ENCODE measurements around the gene HCRT. TPM values are rescaled to one million over a fixed set of nuclear protein-coding genes. Genes with fewer than 3 reads are reported as not detected.
"Not testable (repeated sequence)": the region's sequence is repeated elsewhere in the genome, so short reads cannot be mapped to it uniquely, and the experiment has no call there.

HCRT gene
- total and polyA plus RNA-seq, 9 donors, result not detected

DNA sequence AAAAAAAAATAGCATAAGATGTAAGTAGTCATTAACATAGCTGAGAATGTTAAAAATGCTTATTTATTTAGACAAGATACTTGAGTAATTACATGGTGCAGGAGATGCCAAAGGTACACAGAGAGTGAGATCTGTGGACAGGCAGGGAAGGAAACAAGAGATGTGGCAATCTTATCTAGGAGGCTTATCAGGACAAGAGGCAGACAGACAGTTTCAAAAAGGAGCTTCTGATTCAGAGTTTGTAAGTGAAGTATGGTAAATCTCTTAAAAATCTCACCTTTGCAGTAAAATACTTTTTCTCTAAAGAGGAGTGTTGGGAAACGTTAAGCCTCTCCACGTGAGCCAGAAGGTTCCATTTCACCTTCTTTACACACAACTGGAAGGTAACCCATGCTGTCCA, 28.9 kb upstream of the HCRT start:
- no peaks in the 10 kb centered on the region for H3K36me3 ChIP-seq
- peak overlapping the region in 1 of 2 donors; percentile 2 for H3K27ac ChIP-seq
- no peak overlapping the region for H3K4me3 ChIP-seq
- 68 to 77% (median 71%) methylated on average over 2 of the region's 2 CpGs for WGBS, 3 donors
- H3K9me3 ChIP-seq, result no peaks in the 10 kb centered on the region
- H3K4me1 ChIP-seq (ENCODE audit: insufficient read depth), result peaks cover 4% of the 10 kb centered on the region
- H3K27me3 ChIP-seq, result no peaks in the 10 kb centered on the region
- TF ChIP-seq EP300 (IDR thresholded peaks at IDR 0.05) (no peak), POLR2A (IDR thresholded peaks at IDR 0.05) (no peak)
- DNase-seq, result no peak
- intact Hi-C loops (cut with DNase I), result no loop called here

DNA sequence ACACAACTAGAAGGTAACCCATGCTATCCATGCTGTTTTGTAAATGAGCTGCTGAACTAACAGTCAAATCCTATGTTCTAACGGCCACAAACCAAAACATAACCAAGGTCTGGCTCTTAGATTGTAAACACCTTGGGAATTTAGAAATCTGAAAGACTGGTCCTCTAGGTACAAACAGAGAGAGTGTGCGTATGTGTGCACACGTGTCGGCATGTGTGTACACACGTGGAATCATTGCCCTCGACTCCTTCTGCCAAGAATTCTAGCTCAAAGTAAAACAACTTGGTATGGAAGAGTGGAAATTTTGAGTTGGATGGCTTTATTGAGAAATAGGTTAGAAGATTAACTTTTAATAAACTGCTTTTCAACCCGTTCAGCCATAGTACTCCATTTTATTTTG, 27.1 kb upstream of the HCRT start:
- intact Hi-C loops (cut with DNase I), result no loop called here
- Histone ChIP-seq H3K36me3 (no peaks in the 10 kb centered on the region), H3K27me3 (no peaks in the 10 kb centered on the region), H3K4me1 (ENCODE audit: insufficient read depth) (peaks cover 4% of the 10 kb centered on the region), H3K27ac (peak overlapping the region; percentile 31 to 78), H3K4me3 (no peak overlapping the region), H3K9me3 (no peaks in the 10 kb centered on the region)
- 9 to 30% (median 9%) methylated on average over 7 of the region's 7 CpGs for whole genome bisulfite sequencing, 3 donors
- peak in 3 of 5 donors; percentile 53 to 63 (median 60) for DNase-seq
- TF ChIP-seq EP300 (IDR thresholded peaks at IDR 0.05) (no peak), POLR2A (IDR thresholded peaks at IDR 0.05) (no peak)
- TF ChIP-seq, protein P1, sequence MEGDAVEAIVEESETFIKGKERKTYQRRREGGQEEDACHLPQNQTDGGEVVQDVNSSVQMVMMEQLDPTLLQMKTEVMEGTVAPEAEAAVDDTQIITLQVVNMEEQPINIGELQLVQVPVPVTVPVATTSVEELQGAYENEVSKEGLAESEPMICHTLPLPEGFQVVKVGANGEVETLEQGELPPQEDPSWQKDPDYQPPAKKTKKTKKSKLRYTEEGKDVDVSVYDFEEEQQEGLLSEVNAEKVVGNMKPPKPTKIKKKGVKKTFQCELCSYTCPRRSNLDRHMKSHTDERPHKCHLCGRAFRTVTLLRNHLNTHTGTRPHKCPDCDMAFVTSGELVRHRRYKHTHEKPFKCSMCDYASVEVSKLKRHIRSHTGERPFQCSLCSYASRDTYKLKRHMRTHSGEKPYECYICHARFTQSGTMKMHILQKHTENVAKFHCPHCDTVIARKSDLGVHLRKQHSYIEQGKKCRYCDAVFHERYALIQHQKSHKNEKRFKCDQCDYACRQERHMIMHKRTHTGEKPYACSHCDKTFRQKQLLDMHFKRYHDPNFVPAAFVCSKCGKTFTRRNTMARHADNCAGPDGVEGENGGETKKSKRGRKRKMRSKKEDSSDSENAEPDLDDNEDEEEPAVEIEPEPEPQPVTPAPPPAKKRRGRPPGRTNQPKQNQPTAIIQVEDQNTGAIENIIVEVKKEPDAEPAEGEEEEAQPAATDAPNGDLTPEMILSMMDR (IDR thresholded peaks at IDR 0.05), result no peak

- H3K4me1 ChIP-seq (ENCODE audit: insufficient read depth); H3K4me3 ChIP-seq; H3K9me3 ChIP-seq; H3K27me3 ChIP-seq; intact Hi-C loops (cut with DNase I); H3K36me3 ChIP-seq: not testable (repeated sequence)
- 11 to 19% (median 11%) methylated on average over 9 of the region's 9 CpGs for WGBS, 3 donors
- peak overlapping the region; percentile 20 to 78 for H3K27ac ChIP-seq
- DNase-seq, result peak; percentile 88 to 93 (median 91)
Measured at GRCh38 chr17:42211921-42212341, 26.7 kb upstream of the HCRT start.

- H3K36me3 ChIP-seq, result no peaks in the 10 kb centered on the region
- intact Hi-C loops (cut with DNase I), result no loop called here
Measured at GRCh38 chr17:42210046-42210445, 24.8 kb upstream of the HCRT start.

DNA sequence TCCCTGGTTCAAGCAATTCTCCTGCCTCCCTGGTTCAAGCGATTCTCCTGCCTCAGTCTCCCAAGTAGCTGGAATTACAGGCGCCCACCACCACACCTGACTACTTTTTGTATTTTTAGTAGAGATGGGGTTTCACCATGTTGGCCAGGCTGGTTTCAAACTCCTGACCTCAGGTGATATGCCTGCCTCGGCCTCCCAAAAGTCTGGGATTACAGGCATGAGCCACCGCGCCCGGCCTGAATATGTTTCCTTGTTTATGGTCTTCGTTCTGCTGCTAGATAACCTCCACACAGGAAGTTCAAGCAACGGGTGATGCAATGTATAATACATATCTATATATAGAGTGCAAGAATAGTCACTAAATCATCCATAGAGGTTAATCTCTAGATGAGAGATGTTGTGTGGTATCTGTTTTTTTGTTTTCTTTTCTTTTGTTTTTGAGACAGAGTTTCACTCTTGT, 20.9 kb upstream of the HCRT start:
- H3K4me3 ChIP-seq; H3K36me3 ChIP-seq; H3K27ac ChIP-seq; H3K27me3 ChIP-seq; H3K9me3 ChIP-seq; DNase-seq; intact Hi-C loops (cut with DNase I); H3K4me1 ChIP-seq (ENCODE audit: insufficient read depth): not testable (repeated sequence)
- 81 to 90% (median 86%) methylated on average over 8 of the region's 8 CpGs for WGBS, 3 donors

More at GRCh38 chr17:42210046-42210445, 24.8 kb upstream of the HCRT start:
- Histone ChIP-seq H3K9me3 (no peaks in the 10 kb centered on the region), H3K27me3 (no peaks in the 10 kb centered on the region), H3K4me1 (ENCODE audit: insufficient read depth) (peaks cover 4% of the 10 kb centered on the region), H3K27ac (peak overlapping the region in 1 of 2 donors; percentile 78), H3K4me3 (no peak overlapping the region)
- DNase-seq, result no peak
- WGBS, 3 donors, result 86 to 92% (median 89%) methylated on average over 6 of the region's 6 CpGs
- no peak for TF ChIP-seq POLR2A (IDR thresholded peaks at IDR 0.05)
- TF ChIP-seq, protein P1 (IDR thresholded peaks at IDR 0.05), result no peak
- TF ChIP-seq EP300 (IDR thresholded peaks at IDR 0.05), result no peak

GRCh38 chr17:42203354-42203753, 18.1 kb upstream of the HCRT start:
- Histone ChIP-seq H3K27me3 (no peaks in the 10 kb centered on the region), H3K9me3 (no peaks in the 10 kb centered on the region), H3K27ac (no peak overlapping the region), H3K36me3 (no peaks in the 10 kb centered on the region), H3K4me1 (ENCODE audit: insufficient read depth) (no peaks in the 10 kb centered on the region), H3K4me3 (no peak overlapping the region)
- no peak for DNase-seq
- TF ChIP-seq POLR2A (IDR thresholded peaks at IDR 0.05) (no peak), EP300 (IDR thresholded peaks at IDR 0.05) (no peak)
- 89 to 98% (median 96%) methylated on average over 2 of the region's 2 CpGs for WGBS, 3 donors
- intact Hi-C loops (cut with DNase I), result no loop called here
